AG09309 (cell line): ENCODE data around the gene PTPN22.

Experiments
- DNase-seq: peaks from one replicate; pipeline ENCODE4 v3.0.0-alpha.2; 2010; ENCODE audit warnings: low read depth
- H3K4me3 ChIP-seq: 2 replicates; pipeline ENCODE4 v1.5.1; 2011; ENCODE audit warnings: mild to moderate bottlenecking, low read depth, low read length, moderate library complexity; ENCODE audit not compliant: control insufficient read depth
- TF ChIP-seq, protein P1 (sequence below): IDR thresholded peaks from 2 replicates; pipeline ENCODE4 v1.5.1; 2011; ENCODE audit warnings: mild to moderate bottlenecking, low read depth, low read length, inconsistent platforms; ENCODE audit not compliant: insufficient read depth, control insufficient read depth; ENCODE audit errors: missing control alignments

The PTPN22 gene

DNA sequence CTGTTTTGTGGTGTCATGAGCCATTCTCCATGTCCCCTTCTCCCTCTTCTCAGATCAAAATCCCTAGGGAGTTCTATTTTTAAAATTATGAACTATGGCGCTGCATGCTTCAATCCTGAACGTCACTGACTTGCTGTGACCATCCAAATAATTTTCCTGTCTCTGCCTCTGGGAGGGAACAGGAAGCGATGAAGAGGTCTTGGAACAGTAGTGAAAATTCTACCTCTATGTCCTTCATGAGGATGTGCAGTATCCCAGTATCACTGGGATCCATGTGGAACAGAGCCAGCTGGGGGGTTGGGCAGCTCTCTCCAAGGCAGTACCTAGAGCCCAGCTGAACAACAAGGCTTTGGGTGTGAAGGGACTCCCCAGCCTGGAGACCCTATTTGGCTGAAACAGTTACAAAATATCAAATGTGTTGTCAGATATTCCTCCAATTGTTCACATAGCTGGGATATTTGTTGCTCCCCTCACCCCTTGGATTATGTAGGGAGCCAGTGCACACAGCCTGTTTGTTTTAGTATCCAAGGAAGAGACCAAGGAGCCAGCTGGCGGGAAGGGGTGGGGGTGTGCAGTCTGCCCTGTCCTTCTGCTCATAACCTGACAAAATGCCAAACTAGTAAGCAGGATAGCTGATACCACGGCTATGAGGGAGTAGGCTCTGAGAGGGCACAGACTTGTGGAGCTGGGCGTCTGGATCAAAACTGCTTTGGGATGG is 41.2 kb upstream of the PTPN22 start:
- DNase-seq = no peak
- H3K4me3 ChIP-seq = no peak overlapping the region
- TF ChIP-seq, protein P1, sequence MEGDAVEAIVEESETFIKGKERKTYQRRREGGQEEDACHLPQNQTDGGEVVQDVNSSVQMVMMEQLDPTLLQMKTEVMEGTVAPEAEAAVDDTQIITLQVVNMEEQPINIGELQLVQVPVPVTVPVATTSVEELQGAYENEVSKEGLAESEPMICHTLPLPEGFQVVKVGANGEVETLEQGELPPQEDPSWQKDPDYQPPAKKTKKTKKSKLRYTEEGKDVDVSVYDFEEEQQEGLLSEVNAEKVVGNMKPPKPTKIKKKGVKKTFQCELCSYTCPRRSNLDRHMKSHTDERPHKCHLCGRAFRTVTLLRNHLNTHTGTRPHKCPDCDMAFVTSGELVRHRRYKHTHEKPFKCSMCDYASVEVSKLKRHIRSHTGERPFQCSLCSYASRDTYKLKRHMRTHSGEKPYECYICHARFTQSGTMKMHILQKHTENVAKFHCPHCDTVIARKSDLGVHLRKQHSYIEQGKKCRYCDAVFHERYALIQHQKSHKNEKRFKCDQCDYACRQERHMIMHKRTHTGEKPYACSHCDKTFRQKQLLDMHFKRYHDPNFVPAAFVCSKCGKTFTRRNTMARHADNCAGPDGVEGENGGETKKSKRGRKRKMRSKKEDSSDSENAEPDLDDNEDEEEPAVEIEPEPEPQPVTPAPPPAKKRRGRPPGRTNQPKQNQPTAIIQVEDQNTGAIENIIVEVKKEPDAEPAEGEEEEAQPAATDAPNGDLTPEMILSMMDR = no peak

DNA sequence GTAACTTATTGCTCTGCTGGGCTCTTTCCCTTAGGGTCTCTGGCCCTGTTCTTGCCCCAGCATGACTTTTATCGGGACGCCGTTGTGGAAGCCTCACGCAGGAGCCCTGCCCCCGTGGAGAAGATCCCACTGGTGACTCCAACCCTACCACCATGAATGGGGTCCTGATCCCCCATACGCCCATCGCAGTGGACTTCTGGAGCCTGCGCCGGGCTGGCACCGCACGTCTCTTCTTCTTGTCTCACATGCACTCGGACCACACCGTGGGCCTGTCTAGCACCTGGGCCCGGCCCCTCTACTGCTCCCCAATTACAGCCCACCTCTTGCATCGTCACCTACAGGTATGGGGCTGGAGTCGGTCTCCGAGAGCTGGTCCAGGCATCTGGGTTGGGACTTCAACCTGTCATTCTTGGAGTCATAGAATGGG is 33.9 kb upstream of the PTPN22 start:
- H3K4me3 ChIP-seq = peak overlapping the region; percentile 97
- TF ChIP-seq, protein P1 = no peak
- no peak for DNase-seq

DNA sequence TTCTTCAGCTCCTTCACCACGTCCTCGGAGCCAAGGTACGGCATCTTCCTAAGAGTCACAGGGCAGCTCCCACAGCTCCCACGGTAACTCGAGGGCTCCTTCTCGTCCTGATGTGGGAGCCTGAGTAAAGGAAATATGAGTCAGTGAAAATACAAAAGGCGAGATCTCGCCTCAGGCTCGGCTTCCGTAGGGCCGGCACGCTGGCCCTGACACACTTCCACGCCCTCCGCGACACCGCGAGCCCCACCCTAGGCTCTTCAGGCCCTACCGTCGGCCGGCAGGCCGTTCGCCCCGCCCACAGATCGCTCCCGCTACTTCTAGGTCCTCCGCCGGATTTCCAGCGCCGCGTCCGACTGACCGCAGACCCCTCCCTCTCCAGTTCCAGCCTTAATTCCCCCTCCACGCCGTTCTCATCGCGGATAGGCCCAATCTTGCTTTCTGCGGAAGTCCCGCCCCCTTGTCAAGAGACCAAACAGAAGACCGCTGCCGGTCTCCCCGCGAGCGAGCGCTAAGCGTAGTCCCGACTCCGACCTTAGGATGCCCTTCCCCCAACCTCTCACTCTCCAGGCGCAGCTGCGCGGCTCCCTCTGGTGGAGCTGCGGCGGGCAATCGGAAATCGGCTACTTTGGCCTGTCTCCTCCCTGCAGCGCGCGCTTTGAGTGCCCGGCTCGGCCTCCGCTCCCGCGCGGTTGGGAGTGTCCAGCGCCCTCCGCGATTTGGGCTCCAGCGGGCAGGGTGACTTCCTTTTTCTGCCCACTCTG is 33.3 kb upstream of the PTPN22 start, which contains the start of the genes AP4B1 and DCLRE1B:
TSS of gene AP4B1 (minus strand) at position 126 of the 761 bp plus-strand sequence. CDS start at position 44, 82 bp downstream.
TSS of gene DCLRE1B (plus strand) at position 653 of the 761 bp plus-strand sequence. CDS start 261 bp downstream, outside the sequence.
- H3K4me3 ChIP-seq = peak within 1 kb of the TSS; percentile 97
- TF ChIP-seq, protein P1 = peak; percentile 88
- peak; percentile 99 for DNase-seq

DNA sequence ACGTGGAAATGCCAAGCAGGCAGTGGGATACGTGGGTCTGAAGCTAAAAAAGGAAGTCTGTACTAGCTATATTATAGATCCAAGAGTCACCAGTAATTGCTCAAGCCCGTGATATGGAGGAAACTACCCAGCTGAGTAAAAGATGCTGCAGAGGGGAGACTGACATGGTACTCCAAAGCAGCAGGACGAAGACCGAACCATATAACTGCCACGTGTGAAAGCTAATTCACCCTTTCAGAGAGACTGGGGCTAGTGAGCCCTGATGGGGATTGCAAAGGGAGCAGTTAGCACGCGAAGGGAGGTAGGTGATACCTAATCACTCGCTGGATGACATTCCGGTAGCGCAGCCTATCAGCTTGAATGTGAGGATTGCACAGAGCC is 32.8 kb upstream of the PTPN22 start:
- TF ChIP-seq, protein P1 = no peak
- peak overlapping the region; percentile 97 for H3K4me3 ChIP-seq
- DNase-seq = no peak

DNA sequence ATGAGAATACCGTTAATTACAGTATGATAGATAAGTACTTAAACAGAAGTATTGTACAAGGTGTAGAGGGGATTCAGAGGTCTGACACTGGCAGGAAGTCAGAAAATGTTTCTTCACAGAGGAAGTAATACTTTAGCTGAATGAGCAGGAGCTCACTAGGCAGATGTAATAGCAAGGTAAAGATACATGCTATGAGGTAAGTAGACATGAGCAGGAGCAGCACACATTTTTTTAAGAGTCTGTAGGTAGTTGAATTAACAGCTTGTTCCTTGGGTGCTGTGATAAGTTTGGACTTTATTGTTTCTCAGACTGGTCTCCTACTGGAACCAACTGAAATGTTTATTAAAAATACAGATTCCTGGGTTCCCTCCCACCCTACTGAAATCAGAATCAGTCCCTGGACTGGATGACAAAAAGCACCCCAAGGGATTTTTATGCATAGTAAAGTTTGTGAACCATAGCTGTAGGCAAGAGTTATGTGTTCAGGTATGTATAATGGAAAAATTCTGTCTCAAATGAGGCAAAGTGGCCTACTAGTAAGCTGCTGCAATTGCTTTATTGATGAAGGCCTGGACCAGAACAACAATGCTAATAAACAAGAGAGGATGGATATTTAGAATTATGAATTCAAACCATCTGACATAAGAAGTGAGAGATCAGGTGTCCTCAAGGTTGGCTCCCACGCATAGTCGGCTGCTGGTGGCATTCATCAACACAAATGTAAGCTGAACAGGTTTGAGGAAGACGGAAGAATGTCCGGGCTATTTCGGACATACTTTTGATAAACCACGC is 32.2 kb upstream of the PTPN22 start:
- peak overlapping the region; percentile 97 for H3K4me3 ChIP-seq
- no peak for DNase-seq
- TF ChIP-seq, protein P1 = no peak

DNA sequence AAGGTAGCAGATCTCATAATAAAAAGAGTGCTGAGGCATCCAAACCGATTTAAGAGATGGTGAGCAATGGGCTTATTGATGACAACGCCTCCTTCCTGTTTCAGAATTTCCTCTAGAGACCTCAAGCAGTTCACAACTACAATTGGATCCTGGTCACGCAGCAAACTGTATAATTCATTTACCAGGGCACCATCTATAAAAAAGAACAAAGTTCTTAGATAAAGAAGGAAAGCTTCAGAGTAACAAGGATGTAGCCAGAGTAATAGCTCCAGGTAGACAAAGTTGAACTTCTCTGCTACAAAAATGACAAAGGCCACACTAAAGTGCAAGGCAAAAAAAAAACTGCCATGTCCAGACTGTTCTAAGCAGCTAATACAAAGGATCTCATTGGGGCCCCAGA is 29.7 kb upstream of the PTPN22 start:
- DNase-seq = no peak
- no peak overlapping the region for H3K4me3 ChIP-seq
- TF ChIP-seq, protein P1 = no peak
